T47D (cell line): Measurements from ENCODE around the gene PIK3CA.

ENCODE experiments used
- DNase-seq, 2 experiments: peaks; one replicate each; pipeline versions ENCODE4 v3.0.0 to v3.0.0-alpha.2; 2011 to 2012; ENCODE audit warnings: low read depth in 1 of 2, low spot score in 1 of 2
- JUND ChIP-seq: IDR thresholded peaks from 2 replicates; pipeline ENCODE4 v1.6.1; 2012; ENCODE audit warnings: low read depth
- in situ Hi-C: cut with HindIII; loops from 2 replicates; pipeline ENCODE4 v1.10.0; 2016; ENCODE audit warnings: low sequenced_read_pairs, low pct_unique_long_range_greater_than_20kb

The PIK3CA gene

DNA sequence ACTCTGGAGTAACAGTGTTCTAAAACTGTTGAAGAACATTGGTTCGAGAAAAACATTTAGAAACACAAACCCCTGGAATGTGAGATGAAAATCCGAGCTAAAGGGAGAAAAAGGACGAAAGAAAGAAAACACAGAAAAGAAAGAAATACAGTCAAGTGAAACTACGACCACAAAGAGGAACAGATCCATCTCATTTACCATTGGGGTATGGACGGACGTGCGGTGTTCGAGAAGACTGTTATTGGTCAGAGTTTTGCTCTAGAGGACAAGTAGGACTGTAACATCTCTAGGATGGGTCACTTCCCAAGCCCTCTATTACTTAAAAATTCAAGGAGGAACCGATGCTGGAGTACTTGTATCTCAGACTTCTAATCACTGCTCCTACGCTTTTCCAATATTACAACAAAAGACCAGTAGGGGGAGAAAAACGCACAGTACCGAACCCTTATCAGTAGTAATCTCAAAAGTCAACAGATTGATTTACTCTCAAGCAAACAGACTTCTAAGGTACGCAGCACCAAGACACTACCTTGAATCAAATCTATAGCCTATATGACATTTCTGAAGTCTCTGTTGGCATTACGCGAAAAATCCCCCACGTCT is 1.1 kb upstream of the PIK3CA start:
- no peak for TF ChIP-seq JUND
- peak; percentile 78 to 93 for DNase-seq
- in situ Hi-C loops = no loop called here

DNA sequence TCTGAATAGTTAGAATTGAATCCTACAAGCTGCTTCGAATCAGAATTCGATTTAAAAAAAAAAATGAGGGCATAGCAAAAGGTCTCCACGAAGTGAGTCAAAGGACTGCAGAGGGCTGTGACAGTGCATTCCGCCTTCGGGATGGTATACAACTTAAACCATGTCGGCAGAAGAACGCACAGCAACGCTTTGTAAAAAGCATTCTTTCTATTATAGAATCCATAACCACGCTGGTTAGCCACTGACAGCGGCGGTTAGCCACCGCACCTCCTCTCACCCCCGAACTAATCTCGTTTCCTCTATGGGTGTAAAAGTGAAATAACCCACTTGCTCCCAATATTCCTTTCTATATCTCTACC is 664 bp upstream of the PIK3CA start:
- in situ Hi-C loops = no loop called here
- no peak for DNase-seq
- TF ChIP-seq JUND = no peak

- DNase-seq = peak; percentile 58 to 70
- in situ Hi-C loops = no loop called here
- no peak for TF ChIP-seq JUND
These were observed 654 bp downstream of the PIK3CA start for GRCh38 chr3:179148616-179149405.

- in situ Hi-C loops = no loop called here
- peak in 1 of 2 experiments; percentile 60 for DNase-seq
- no peak for TF ChIP-seq JUND
These were observed 1.3 kb downstream of the PIK3CA start for GRCh38 chr3:179149406-179149867.

- no peak for TF ChIP-seq JUND
- in situ Hi-C loops = no loop called here
- DNase-seq = no peak
These were observed 1.8 kb downstream of the PIK3CA start for GRCh38 chr3:179149951-179150350.

DNA sequence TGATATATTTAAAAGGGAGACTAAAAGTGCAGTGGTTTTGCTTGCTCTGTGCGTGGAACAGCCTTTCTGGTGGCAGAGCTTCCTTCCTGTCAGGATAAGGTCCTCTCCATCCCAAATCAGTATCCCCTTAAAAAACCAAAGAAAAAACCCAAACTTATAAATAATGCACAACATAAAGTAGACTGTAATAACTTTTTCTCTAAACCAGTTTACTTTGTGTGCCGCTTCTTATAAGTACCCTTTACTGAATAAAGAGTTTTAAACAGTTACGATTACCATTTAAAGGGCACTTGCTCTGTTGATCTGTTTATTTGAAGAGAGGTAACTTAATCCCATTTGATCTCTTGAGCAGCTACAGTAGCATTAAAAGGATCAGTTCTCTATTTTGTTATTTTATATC is 2.5 kb downstream of the PIK3CA start:
- TF ChIP-seq JUND = no peak
- no peak for DNase-seq
- in situ Hi-C loops = no loop called here

- no peak for DNase-seq
- TF ChIP-seq JUND = no peak
- in situ Hi-C loops = no loop called here
These were observed 3.3 kb downstream of the PIK3CA start for GRCh38 chr3:179151474-179151873.

DNA sequence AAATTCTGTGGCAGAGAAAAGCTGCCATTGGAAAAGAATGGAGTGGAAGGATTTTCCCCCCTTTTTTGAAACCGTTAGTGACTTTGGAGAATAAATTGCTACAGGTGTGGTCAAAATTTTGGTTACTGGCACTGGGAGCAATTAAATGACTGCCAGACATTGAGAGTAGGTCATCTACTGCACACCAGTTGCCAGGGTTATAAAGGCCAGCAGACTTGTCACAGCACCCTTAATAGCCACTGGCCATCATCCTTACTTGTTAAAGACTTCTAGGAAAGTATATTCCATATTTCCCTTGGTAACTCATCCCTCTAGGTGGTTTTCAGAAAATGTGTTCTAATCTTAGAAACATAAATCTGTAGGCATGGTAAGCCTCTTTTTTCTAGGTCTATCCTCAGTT is 8.0 kb downstream of the PIK3CA start:
- no peak for TF ChIP-seq JUND
- DNase-seq = no peak
- in situ Hi-C loops = no loop called here

DNA sequence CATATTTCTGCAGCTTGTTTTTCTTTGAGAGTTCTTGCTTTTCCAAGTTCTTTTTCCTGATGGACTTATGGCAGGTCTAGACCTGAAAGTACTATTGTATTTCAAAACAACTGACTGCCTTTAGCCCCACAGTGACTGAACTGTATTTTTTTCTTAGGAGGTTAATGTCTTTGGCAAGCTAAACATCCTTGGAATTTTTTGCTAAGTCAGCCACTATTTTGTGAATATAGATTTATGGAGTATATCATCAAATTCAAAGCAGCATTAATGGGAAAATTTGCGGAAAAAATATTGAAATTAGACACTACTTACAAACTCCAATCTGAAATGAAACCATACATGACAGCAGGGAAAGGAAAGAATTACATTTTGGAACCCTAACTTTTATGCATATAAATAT is 8.6 kb downstream of the PIK3CA start:
- no peak for DNase-seq
- TF ChIP-seq JUND = no peak
- in situ Hi-C loops = no loop called here

- in situ Hi-C loops = no loop called here
- TF ChIP-seq JUND = no peak
- no peak for DNase-seq
These were observed 10.3 kb downstream of the PIK3CA start for GRCh38 chr3:179158336-179159039.

DNA sequence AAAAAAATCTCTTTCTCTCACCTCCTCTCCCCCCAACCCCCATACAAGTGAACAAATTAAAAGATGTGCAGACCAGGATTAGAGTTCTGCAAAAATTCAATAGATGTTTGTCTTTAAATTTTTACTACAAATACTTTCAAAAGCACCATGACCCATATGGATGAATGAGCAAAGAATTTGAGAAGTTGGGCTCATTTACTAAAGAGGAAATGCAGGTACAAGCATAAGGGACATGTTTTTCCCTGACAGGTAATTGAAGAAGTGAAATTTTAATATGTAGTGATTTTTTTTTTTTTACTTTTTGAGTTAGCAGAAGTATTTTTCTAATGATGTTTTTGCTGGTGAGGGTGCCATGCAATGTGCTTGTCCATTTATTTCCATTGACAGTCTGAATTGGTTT is 15.3 kb downstream of the PIK3CA start:
- DNase-seq = no peak
- in situ Hi-C loops = no loop called here
- no peak for TF ChIP-seq JUND

- no peak for TF ChIP-seq JUND
- no peak for DNase-seq
- in situ Hi-C loops = no loop called here
These were observed 16.7 kb downstream of the PIK3CA start for GRCh38 chr3:179164857-179165256.

GRCh38 chr3:179166561-179167201 is 18.5 kb downstream of the PIK3CA start:
- in situ Hi-C loops = no loop called here
- no peak for DNase-seq
- TF ChIP-seq JUND = no peak
